DMS153 treated with DMSO at 0.1 percent for 48 hours (cell line): ENCODE data around the gene PHOSPHO2.

Experiments used
- DNase-seq: peaks from one replicate; lab custom pipeline; 2025; ENCODE audit not compliant: unreplicated experiment; lab: John Stamatoyannopoulos, UW

Gene PHOSPHO2

GRCh38 chr2:169694113-169694893 is at the start of gene PHOSPHO2, which contains the start of gene CFAP210:
TSS of gene PHOSPHO2 (plus strand) at chr2:169694469. CDS start at chr2:169700972, 6,503 bp downstream.
TSS of gene CFAP210 (minus strand) at chr2:169694405. CDS start at chr2:169694327, 78 bp downstream.
- peak; percentile 90 for DNase-seq

GRCh38 chr2:169647496-169647895 is 46.8 kb upstream of the PHOSPHO2 start:
- no peak for DNase-seq

- DNase-seq, result no peak
Observed at GRCh38 chr2:169649278-169649677, 45.0 kb upstream of the PHOSPHO2 start.

GRCh38 chr2:169653636-169654035 is 40.6 kb upstream of the PHOSPHO2 start:
- DNase-seq, result no peak

GRCh38 chr2:169656164-169656563 is 38.1 kb upstream of the PHOSPHO2 start:
- no peak for DNase-seq

GRCh38 chr2:169658877-169659276 is 35.4 kb upstream of the PHOSPHO2 start:
- DNase-seq, result no peak

GRCh38 chr2:169659320-169659719 is 34.9 kb upstream of the PHOSPHO2 start:
- DNase-seq, result no peak

GRCh38 chr2:169661265-169661664 is 33.0 kb upstream of the PHOSPHO2 start:
- no peak for DNase-seq

GRCh38 chr2:169662744-169663143 is 31.5 kb upstream of the PHOSPHO2 start:
- DNase-seq, result no peak

GRCh38 chr2:169663247-169663646 is 31.0 kb upstream of the PHOSPHO2 start:
- no peak for DNase-seq

- DNase-seq, result no peak
Observed at GRCh38 chr2:169664600-169664977, 29.7 kb upstream of the PHOSPHO2 start.

- DNase-seq, result no peak
Observed at GRCh38 chr2:169664978-169665930, 29.0 kb upstream of the PHOSPHO2 start.

- no peak for DNase-seq
Observed at GRCh38 chr2:169667583-169667982, 26.7 kb upstream of the PHOSPHO2 start.

- DNase-seq, result no peak
Observed at GRCh38 chr2:169670215-169670651, 24.0 kb upstream of the PHOSPHO2 start.

GRCh38 chr2:169670937-169671336 is 23.3 kb upstream of the PHOSPHO2 start:
- DNase-seq, result no peak

GRCh38 chr2:169672406-169672805 is 21.9 kb upstream of the PHOSPHO2 start:
- no peak for DNase-seq

GRCh38 chr2:169673106-169673505 is 21.2 kb upstream of the PHOSPHO2 start:
- no peak for DNase-seq

GRCh38 chr2:169673921-169674320 is 20.3 kb upstream of the PHOSPHO2 start:
- no peak for DNase-seq

- no peak for DNase-seq
Observed at GRCh38 chr2:169676357-169676756, 17.9 kb upstream of the PHOSPHO2 start.

GRCh38 chr2:169676850-169677249 is 17.4 kb upstream of the PHOSPHO2 start:
- no peak for DNase-seq

- DNase-seq, result no peak
Observed at GRCh38 chr2:169683054-169683424, 11.2 kb upstream of the PHOSPHO2 start.
